HG03460 (cell line): Measurements from ENCODE around the gene SAP25.
"Not testable (repeated sequence)": the region's sequence is repeated elsewhere in the genome, so short reads cannot be mapped to it uniquely, and the experiment has no call there.

Source experiments
- ATAC-seq: cut with Tn5 transposase; IDR thresholded peaks from one replicate; pipeline ENCODE4 v1.9.1; 2021; ENCODE audit not compliant: unreplicated experiment

Gene SAP25

GRCh38 chr7:100562195-100563099 lies 11.3 kb downstream of the SAP25 start:
- ATAC-seq = no peak

DNA sequence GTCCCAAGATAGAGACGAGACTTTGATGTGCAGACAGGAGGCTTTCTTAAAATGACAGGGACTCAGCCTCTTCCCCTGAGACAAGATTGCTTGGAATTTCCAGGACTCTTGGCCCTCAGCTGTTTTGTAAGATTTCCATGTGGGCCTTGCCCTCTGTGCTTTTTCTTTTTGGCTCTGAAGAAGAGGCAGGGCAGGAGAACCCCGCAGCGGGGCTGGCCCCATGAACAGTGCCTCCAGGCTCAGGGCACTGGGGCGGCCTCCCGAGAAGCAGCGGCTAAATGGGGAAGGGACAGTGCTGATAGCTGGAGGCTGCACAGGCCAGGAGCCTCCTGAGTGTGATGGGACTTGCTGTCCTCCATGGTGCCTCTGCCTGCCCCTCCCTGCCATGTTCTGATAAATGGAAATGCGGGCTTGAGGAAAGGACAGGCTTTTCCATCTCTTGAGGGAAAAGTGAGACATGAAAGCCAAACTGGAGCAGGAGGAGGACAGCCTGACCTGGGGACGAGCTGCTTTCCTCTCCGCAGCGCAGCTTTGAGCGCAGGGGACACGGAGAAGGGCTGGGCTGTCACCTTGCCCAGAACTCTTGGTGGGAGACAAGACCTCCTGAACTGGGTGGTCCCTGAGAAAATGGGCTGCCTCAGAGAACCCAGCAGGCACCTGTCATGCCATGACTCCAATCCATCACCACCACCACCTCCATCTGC lies 12.1 kb downstream of the SAP25 start:
- ATAC-seq = no peak

DNA sequence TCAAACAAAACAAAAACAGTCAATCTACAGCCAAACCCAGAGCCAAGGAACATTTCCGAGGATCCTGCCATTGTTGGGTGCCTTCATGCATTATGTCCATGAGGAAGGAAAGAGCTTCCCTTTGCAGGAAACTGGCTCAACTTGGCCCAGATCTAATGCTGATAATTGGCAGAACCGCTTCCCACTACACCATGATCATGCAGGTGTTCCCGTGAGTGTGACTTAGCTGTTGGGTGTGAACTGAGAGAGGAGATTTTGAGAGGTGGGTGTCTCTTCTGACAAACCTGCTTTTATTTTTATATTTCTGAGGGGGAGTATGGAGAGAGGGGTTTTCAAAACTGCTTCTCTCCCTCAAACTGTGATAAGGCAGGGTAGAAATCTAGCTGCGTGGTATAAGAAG lies 14.6 kb downstream of the SAP25 start:
- no peak for ATAC-seq

- no peak for ATAC-seq
Measured at GRCh38 chr7:100556541-100556940, 17.2 kb downstream of the SAP25 start.

DNA sequence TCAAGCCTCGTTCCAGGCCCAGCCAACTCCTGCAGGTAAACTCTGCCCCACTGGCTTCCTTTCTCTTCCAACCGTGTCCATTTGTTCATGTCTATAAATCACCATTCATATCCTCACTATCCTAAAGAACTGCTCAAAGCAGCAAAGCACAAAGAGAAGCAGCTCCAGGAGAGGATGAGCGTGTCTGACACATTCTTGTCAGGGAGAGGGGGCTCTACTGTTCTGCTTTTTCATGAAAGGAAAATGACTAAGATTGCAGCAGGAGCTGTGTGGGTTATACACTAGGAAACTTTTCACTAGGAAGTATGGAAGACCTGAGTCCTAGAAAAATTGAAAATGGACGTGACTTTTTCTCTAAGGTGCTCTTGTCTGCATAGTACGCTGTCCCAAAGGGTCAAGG lies 18.0 kb downstream of the SAP25 start:
- ATAC-seq = no peak

- ATAC-seq = no peak
Measured at GRCh38 chr7:100553032-100553431, 20.7 kb downstream of the SAP25 start.

GRCh38 chr7:100552532-100552931 lies 21.2 kb downstream of the SAP25 start:
- no peak for ATAC-seq

DNA sequence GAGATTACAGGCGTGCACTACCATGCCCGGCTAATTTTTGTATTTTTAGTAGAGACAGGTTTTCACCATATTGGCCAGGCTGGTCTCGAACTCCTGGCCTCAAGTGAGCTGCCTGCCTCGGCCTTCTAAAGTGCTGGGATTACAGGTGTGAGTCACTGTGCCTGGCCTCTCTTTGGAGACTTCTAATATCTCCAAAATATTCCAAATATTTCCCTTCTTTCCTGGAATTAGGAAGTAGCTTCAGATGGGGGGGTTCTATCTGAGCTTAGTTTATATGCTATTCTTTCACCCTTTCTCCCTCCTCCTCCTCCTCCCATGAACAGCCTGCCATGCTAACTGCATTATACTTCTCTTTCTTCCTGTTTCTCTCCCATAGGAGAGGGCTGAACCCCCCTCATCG lies 25.3 kb downstream of the SAP25 start:
- ATAC-seq = not testable (repeated sequence)

GRCh38 chr7:100547872-100548271 lies 25.8 kb downstream of the SAP25 start:
- no peak for ATAC-seq

DNA sequence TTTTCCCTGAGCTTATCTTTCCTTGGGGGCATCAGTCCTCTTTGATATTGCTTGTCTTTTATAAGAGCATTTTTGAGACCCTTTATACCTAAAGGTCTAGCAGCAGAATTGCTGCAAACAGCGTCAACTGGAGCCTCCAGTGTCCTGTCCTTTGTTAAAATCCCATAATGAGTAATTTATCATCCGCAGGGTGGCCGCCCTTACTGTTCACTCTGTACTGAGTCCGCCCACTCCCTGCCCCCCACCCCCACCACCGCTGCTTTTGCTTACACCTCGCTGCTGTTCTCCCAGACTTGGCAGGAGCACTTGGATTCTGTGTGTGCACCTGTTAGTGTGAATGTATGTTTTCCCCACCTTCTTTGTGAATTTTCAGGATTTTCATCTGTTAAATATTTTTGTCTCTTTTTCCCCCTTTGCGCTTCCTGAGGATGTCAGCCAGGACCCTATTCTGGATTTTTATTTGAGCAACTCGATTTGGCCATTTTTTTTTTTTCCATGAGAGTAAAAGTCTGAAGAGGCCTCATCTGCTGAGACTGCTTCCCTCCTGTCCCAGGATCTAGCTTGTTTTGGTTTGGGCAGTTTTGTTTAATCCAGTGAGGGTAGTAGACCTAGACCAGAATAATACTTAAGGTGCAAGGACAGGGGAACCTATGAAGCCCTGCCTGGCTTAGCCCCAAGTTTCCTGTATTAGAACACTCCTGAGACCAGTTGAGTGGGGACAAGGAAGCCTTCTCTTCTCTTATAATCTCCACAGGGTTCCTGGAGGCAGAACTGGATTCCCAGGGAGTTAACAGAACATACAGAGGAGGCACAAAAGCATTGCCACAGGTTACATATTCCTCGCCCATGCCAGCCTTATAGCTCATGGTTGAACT lies 26.5 kb downstream of the SAP25 start:
- no peak for ATAC-seq

DNA sequence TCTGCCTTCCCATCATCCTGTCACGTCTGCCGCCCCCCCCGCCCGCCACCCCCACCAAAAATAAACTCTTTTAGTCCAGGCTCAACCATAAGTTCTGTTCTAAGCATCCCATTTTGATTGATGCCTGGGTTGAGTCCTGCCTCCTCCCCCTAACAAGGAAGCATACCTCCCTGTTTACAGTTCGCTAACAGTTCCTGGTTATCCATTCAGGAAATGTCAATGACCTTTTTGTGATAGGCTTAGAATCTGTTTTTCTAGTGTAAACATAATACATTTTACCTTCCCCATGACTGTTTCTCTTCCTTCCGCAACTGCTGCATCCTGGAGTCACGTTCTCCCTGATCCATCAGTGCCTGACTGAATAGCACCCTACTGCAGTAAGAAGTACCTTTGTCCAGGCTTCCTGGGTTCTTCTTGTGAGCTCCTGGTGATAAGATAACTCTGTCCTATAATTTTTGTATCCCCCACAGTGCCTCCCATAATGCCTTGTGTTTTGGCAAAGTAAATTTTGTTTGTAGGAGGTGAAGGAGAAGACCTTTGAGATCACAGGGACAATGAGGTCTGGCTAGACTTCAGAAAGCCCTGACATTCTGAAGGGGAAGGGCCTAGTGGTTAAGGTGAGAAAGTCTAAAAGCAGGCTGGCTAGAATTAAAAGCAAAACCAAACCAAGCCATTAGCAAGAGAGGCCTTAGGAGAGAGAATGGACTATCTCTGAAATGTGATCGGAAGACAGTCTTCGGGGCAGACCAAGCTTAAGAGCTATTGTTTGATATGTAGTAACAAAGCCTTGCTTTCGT lies 27.4 kb downstream of the SAP25 start:
- no peak for ATAC-seq

GRCh38 chr7:100545360-100546128 lies 28.2 kb downstream of the SAP25 start:
- peak; percentile 55 for ATAC-seq

- ATAC-seq = no peak
Measured at GRCh38 chr7:100544967-100545359, 28.7 kb downstream of the SAP25 start.

DNA sequence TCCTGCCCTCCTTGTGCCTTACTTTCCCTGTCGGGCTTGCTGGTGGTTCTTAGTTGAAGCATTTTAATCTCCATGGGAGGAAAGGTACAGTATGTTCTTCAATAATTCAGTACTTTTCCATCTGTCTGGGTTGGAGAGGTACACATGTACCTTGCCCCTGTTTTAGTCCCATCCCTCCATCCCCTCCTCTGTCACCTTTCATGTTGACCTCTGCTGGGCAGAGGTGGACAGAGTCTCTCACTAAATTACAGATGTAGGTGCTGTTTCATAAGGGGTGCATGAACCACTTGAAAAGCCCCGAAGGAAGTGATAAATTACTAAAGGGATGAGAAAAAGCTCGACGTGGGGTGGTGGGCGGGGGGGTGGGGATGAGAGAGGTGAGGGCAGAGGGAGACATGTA lies 29.3 kb downstream of the SAP25 start:
- ATAC-seq = no peak

- no peak for ATAC-seq
Measured at GRCh38 chr7:100543586-100543985, 30.1 kb downstream of the SAP25 start.

- not testable (repeated sequence) for ATAC-seq
Measured at GRCh38 chr7:100541309-100541708, 32.4 kb downstream of the SAP25 start.

DNA sequence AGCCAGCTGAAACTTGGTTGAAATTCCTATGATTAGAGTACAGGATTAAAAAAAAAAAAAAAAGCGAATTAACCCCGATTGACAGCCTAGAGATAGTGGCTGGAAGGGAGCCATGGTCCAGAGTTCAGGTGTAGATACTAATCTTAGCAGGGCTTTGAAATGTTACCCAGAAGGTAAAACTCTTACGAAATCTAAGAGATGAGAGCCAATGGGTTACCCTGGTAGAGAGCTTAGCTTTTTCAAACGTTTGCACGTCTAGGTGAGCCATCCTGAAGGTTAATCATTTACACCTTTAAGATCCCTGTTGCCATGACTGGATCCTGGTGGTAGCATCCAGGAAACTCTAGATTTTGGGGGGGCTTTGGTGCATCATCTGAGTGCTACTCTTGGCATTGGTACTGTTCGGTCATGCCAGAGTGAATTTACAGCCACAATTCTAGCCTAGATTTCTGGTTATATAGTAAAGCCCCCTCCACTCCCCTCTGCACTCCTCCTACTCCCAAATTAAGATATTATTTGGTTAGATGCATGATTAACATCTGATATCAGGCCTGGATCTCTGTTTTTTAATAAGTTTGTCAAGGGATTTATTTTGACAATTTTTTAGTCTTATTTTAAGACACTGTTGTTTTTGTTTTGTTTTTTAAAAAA lies 33.5 kb downstream of the SAP25 start:
- ATAC-seq = no peak

DNA sequence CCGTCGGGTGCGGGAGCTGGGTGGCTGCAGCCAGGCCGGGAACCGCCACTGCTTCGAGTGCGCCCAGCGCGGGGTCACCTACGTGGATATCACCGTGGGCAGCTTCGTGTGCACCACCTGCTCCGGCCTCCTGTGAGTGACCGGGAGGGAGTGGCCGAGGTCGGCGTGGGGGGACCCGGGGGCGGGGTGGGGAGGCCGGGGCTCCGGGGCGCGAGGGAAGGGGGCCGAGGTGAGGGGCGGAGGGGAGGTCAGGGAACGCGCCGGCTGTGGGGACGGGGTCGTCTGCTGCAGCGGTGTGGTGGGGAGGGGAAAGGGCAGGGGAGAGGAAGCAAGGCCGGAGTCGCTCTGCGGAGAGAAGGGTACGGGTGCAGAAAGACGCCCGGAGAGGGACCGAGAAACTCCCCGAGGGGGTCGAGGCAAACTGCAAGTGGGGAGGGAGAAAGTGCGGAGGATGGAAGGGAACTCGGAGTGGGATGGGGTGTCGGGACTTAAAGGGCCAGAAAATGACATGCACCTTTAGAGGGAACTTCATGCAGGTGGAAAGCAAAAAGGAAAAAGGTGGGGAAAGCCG lies 34.2 kb downstream of the SAP25 start:
- no peak for ATAC-seq
